ENCODE results near the gene CCT5.

DNA sequence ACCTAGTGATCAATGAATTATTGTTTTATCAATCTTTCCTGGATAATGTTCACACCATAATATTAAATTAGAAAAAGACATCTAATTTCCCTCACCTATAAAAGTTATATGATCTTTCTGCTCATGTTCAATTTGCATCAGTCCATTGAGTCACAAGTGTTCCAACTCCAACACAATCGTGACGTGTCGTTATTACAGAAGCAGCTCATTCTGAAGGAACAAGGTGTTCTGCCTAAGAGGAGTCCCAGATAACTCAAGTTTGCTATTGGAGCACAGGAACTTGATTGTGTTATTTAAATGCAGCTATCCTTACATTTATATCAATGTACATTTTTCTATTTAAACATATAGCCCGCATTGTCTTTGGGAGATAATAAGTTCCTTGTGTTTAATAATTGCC lies 31.0 kb upstream of the CCT5 start:
- TF ChIP-seq POLR2A (IDR thresholded peaks at IDR 0.05) = no peak
- TF ChIP-seq, protein P1, sequence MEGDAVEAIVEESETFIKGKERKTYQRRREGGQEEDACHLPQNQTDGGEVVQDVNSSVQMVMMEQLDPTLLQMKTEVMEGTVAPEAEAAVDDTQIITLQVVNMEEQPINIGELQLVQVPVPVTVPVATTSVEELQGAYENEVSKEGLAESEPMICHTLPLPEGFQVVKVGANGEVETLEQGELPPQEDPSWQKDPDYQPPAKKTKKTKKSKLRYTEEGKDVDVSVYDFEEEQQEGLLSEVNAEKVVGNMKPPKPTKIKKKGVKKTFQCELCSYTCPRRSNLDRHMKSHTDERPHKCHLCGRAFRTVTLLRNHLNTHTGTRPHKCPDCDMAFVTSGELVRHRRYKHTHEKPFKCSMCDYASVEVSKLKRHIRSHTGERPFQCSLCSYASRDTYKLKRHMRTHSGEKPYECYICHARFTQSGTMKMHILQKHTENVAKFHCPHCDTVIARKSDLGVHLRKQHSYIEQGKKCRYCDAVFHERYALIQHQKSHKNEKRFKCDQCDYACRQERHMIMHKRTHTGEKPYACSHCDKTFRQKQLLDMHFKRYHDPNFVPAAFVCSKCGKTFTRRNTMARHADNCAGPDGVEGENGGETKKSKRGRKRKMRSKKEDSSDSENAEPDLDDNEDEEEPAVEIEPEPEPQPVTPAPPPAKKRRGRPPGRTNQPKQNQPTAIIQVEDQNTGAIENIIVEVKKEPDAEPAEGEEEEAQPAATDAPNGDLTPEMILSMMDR (IDR thresholded peaks at IDR 0.05) = no peak
